ENCODE measurements around the gene IL6R. TPM values are rescaled to one million over a fixed set of nuclear protein-coding genes. Genes with fewer than 3 reads are reported as not detected.

IL6R gene
- total RNA-seq, 4 donors from 2014 or later = 16.1 to 22.9 (median 20.8) TPM

DNA sequence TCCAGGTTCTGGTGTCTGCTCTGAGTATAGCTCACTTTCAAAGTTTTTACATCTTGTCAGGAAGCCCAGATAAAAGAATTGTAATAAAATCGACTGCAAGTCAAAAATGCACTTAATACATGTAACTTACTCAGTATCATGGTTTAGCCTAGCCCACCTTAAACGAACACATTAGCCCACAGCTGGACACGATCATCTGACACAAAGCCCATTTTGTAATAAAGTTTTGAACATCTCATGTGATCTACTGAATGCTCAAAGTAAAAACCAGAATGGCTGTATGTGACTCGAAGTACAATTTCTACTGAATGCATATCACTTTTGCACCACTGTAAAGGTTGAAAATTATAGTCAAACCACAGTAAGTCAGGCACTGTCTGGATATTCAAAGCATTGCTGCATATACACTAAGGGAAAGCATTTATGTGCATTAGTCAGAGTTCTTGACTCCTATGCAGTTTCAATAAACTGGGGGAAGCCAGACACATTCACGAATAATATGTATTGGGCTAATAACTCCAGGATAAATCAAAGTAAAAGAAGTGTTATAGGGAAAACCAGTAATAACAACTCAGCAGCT, 84.6 kb downstream of the IL6R start:
- H3K27ac ChIP-seq = no peak overlapping the region

DNA sequence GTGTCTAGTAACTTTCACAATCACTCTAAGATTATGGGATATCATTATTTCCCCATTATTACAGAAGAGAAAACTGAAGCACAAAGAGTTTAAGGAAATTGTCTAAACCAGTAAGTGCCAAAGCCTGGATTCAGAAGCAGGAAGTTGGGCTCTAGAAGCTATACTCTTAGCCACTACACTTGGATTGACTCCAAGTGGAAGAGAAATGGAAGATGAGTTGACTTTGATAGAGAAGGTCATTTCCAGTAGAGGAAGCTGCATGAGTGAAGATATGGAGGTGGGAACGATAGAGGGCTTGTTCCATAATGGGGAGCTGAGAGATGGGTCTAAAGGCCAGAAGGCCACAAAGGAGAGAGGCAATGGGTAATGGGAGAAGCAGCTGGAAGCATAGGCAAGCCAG, 85.2 kb downstream of the IL6R start:
- peaks cover 5% of the 10 kb centered on the region for H3K27me3 ChIP-seq
- no peak for DNase-seq (ENCODE audit: low spot score in 2 of 2)
- 69% methylated on average over 1 of the region's 1 CpG for WGBS
- no peaks in the 10 kb centered on the region for H3K9me3 ChIP-seq
- peaks cover 11% of the 10 kb centered on the region for H3K36me3 ChIP-seq
- no peak overlapping the region for H3K27ac ChIP-seq
- TF ChIP-seq POLR2A (IDR thresholded peaks at IDR 0.05) (no peak), POLR2AphosphoS5 (IDR thresholded peaks at IDR 0.05) (no peak), EP300 (IDR thresholded peaks at IDR 0.05) (no peak)
- TF ChIP-seq, protein P1, sequence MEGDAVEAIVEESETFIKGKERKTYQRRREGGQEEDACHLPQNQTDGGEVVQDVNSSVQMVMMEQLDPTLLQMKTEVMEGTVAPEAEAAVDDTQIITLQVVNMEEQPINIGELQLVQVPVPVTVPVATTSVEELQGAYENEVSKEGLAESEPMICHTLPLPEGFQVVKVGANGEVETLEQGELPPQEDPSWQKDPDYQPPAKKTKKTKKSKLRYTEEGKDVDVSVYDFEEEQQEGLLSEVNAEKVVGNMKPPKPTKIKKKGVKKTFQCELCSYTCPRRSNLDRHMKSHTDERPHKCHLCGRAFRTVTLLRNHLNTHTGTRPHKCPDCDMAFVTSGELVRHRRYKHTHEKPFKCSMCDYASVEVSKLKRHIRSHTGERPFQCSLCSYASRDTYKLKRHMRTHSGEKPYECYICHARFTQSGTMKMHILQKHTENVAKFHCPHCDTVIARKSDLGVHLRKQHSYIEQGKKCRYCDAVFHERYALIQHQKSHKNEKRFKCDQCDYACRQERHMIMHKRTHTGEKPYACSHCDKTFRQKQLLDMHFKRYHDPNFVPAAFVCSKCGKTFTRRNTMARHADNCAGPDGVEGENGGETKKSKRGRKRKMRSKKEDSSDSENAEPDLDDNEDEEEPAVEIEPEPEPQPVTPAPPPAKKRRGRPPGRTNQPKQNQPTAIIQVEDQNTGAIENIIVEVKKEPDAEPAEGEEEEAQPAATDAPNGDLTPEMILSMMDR (IDR thresholded peaks at IDR 0.05) = no peak
- H3K4me1 ChIP-seq = peaks cover 21% of the 10 kb centered on the region
- H3K4me3 ChIP-seq = no peak overlapping the region

More for the DNA sequence above, 84.6 kb downstream of the IL6R start:
- peaks cover 11% of the 10 kb centered on the region for H3K36me3 ChIP-seq
- H3K4me3 ChIP-seq = no peak overlapping the region
- WGBS = 63% methylated on average over 5 of the region's 5 CpGs
- DNase-seq (ENCODE audit: low spot score in 2 of 2) = no peak
- TF ChIP-seq, protein P1 (IDR thresholded peaks at IDR 0.05) = no peak
- TF ChIP-seq POLR2A (IDR thresholded peaks at IDR 0.05) (no peak), POLR2AphosphoS5 (IDR thresholded peaks at IDR 0.05) (no peak), EP300 (IDR thresholded peaks at IDR 0.05) (no peak)
- peaks cover 5% of the 10 kb centered on the region for H3K27me3 ChIP-seq
- H3K9me3 ChIP-seq = no peaks in the 10 kb centered on the region
- H3K4me1 ChIP-seq = peaks cover 26% of the 10 kb centered on the region

- TF ChIP-seq POLR2A (IDR thresholded peaks at IDR 0.05) (no peak), EP300 (IDR thresholded peaks at IDR 0.05) (no peak), POLR2AphosphoS5 (IDR thresholded peaks at IDR 0.05) (no peak)
- TF ChIP-seq, protein P1 (IDR thresholded peaks at IDR 0.05) = no peak
- H3K4me3 ChIP-seq = no peak overlapping the region
- H3K27ac ChIP-seq = no peak overlapping the region
- peaks cover 10% of the 10 kb centered on the region for H3K36me3 ChIP-seq
- DNase-seq (ENCODE audit: low spot score in 2 of 2) = no peak
- no peaks in the 10 kb centered on the region for H3K9me3 ChIP-seq
- 84% methylated on average over 4 of the region's 4 CpGs for WGBS
- H3K4me1 ChIP-seq = peaks cover 9% of the 10 kb centered on the region
- H3K27me3 ChIP-seq = peaks cover 5% of the 10 kb centered on the region
Measured at GRCh38 chr1:154492115-154492514, 87.0 kb downstream of the IL6R start.

GRCh38 chr1:154493276-154493675, 88.1 kb downstream of the IL6R start:
- H3K27me3 ChIP-seq = peaks cover 5% of the 10 kb centered on the region
- no peak for TF ChIP-seq POLR2AphosphoS5 (IDR thresholded peaks at IDR 0.05)
- TF ChIP-seq, protein P1 (IDR thresholded peaks at IDR 0.05) = no peak
- TF ChIP-seq POLR2A (IDR thresholded peaks at IDR 0.05) = no peak
- TF ChIP-seq EP300 (IDR thresholded peaks at IDR 0.05) = no peak
- 58% methylated on average over 8 of the region's 8 CpGs for WGBS
- H3K9me3 ChIP-seq = no peaks in the 10 kb centered on the region
- peaks cover 15% of the 10 kb centered on the region for H3K4me1 ChIP-seq
- H3K36me3 ChIP-seq = peaks cover 5% of the 10 kb centered on the region
- H3K27ac ChIP-seq = no peak overlapping the region
- no peak for DNase-seq (ENCODE audit: low spot score in 2 of 2)
- H3K4me3 ChIP-seq = no peak overlapping the region

- Histone ChIP-seq H3K4me1 (peaks cover 18% of the 10 kb centered on the region), H3K27ac (no peak overlapping the region)
- WGBS = 71% methylated on average over 8 of the region's 8 CpGs
Measured at GRCh38 chr1:154495496-154496273, 90.5 kb downstream of the IL6R start.

More at GRCh38 chr1:154495496-154496273, 90.5 kb downstream of the IL6R start:
- H3K4me3 ChIP-seq = no peak overlapping the region
- peaks cover 21% of the 10 kb centered on the region for H3K27me3 ChIP-seq
- H3K36me3 ChIP-seq = no peaks in the 10 kb centered on the region
- DNase-seq (ENCODE audit: low spot score in 2 of 2) = no peak
- H3K9me3 ChIP-seq = no peaks in the 10 kb centered on the region
- TF ChIP-seq EP300 (IDR thresholded peaks at IDR 0.05) (no peak), POLR2A (IDR thresholded peaks at IDR 0.05) (no peak)
- TF ChIP-seq, protein P1 (IDR thresholded peaks at IDR 0.05) = no peak

Data from suprapubic skin (tissue), 4 donors.